ENCODE measurements around the gene DAB1. TPM values are rescaled to one million over a fixed set of nuclear protein-coding genes. Genes with fewer than 3 reads are reported as not detected.

The DAB1 gene
- total RNA-seq, 1 donor from 2014 or later = 14.6 TPM

- no peak overlapping the region for H3K27ac ChIP-seq
- H3K27me3 ChIP-seq = no peaks in the 10 kb centered on the region
- H3K79me2 ChIP-seq (ENCODE audit: low read depth) = no peaks in the 10 kb centered on the region
- no peak overlapping the region for H3K4me3 ChIP-seq
- peaks cover 5% of the 10 kb centered on the region for H3K4me1 Mint-ChIP-seq
- no peaks in the 10 kb centered on the region for H3K9me3 ChIP-seq (ENCODE audit: low read depth)
- H3K27ac Mint-ChIP-seq = no peak overlapping the region
- no peaks in the 10 kb centered on the region for H3K36me3 ChIP-seq
- no peak overlapping the region for H3K4me2 ChIP-seq
- no peak for DNase-seq (ENCODE audit: low spot score)
- H3K4me3 Mint-ChIP-seq = no peak overlapping the region
- H3K9ac ChIP-seq = no peak overlapping the region
- TF ChIP-seq CTCF (IDR thresholded peaks at IDR 0.05) (no peak), EZH2 (IDR thresholded peaks at IDR 0.05) (no peak), EZH2phosphoT487 (IDR thresholded peaks at IDR 0.05) (no peak)
- H3K27me3 Mint-ChIP-seq (ENCODE audit: insufficient read depth, low read depth) = no peaks in the 10 kb centered on the region
- H3K4me1 ChIP-seq = peaks cover 8% of the 10 kb centered on the region
- H3K9me3 Mint-ChIP-seq = no peaks in the 10 kb centered on the region
- H3K36me3 Mint-ChIP-seq = peaks cover 5% of the 10 kb centered on the region
- H2AFZ ChIP-seq (replicated peaks) = no peak overlapping the region
- H3F3A ChIP-seq (ENCODE audit: low read depth) = no peaks in the 10 kb centered on the region
- no peaks in the 10 kb centered on the region for H4K20me1 ChIP-seq (ENCODE audit: low read depth)
Measured at GRCh38 chr1:57058652-57059501, 365.0 kb downstream of the DAB1 start.

DNA sequence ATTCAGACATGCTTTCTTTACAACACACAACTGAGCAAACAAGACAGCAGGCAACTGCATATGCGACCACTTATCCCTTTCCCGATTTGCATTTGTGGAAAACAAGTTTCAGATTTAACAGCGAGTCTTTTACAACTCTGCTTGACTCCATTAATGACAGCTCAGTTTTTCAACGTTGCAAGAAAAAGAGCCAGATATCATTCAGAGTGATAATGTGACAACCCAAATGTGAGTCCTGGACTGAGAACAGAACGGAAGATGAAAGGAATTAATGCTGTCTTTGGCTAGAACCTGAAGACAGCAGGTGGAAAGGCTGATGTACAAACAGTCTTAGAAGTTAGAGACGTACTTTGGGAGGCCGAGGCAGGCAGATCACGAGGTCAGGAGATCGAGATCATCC is 375.0 kb downstream of the DAB1 start:
- Mint-ChIP-seq H3K27ac (no peak overlapping the region), H3K4me1 (no peaks in the 10 kb centered on the region), H3K36me3 (no peaks in the 10 kb centered on the region), H3K4me3 (no peak overlapping the region), H3K27me3 (ENCODE audit: insufficient read depth, low read depth) (peaks cover 2% of the 10 kb centered on the region), H3K9me3 (no peaks in the 10 kb centered on the region)
- no peak overlapping the region for H3K9ac ChIP-seq
- H3K36me3 ChIP-seq = no peaks in the 10 kb centered on the region
- H3K27me3 ChIP-seq = no peaks in the 10 kb centered on the region
- H3K4me2 ChIP-seq = no peak overlapping the region
- no peak overlapping the region for H2AFZ ChIP-seq (replicated peaks)
- H4K20me1 ChIP-seq (ENCODE audit: low read depth) = no peaks in the 10 kb centered on the region
- no peak for TF ChIP-seq EZH2 (IDR thresholded peaks at IDR 0.05)
- no peak for TF ChIP-seq EZH2phosphoT487 (IDR thresholded peaks at IDR 0.05)
- no peak for TF ChIP-seq CTCF (IDR thresholded peaks at IDR 0.05)
- peaks cover 5% of the 10 kb centered on the region for H3K4me1 ChIP-seq
- no peak for DNase-seq (ENCODE audit: low spot score)
- H3K79me2 ChIP-seq (ENCODE audit: low read depth) = no peaks in the 10 kb centered on the region
- H3K9me3 ChIP-seq (ENCODE audit: low read depth) = no peaks in the 10 kb centered on the region
- H3K27ac ChIP-seq = no peak overlapping the region
- no peaks in the 10 kb centered on the region for H3F3A ChIP-seq (ENCODE audit: low read depth)
- no peak overlapping the region for H3K4me3 ChIP-seq

DNA sequence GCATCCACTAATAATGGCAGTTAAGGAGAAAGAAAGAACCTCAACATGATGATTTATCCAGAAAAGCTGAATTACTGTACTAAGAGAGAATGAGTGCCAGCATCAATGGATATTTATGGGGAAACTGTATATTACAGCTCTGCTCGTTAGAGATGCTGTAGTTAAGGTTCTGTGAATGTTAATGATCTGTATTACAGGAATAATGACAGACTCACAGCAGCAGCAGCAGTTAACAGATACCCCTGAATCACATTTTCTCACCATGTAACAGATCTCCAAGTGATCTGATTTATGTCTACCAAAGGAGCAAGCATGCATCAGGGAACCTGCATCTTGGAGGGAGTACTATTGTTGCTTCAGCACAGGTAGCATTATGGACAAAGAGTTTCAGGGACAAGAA is 377.4 kb downstream of the DAB1 start:
- Histone ChIP-seq H3K4me3 (no peak overlapping the region), H3K4me1 (peaks cover 5% of the 10 kb centered on the region), H3K27ac (no peak overlapping the region), H3K9ac (no peak overlapping the region), H3K27me3 (no peaks in the 10 kb centered on the region), H3K9me3 (ENCODE audit: low read depth) (no peaks in the 10 kb centered on the region), H3K79me2 (ENCODE audit: low read depth) (no peaks in the 10 kb centered on the region), H3K4me2 (no peak overlapping the region), H3F3A (ENCODE audit: low read depth) (no peaks in the 10 kb centered on the region), H2AFZ (replicated peaks) (no peak overlapping the region), H3K36me3 (no peaks in the 10 kb centered on the region), H4K20me1 (ENCODE audit: low read depth) (no peaks in the 10 kb centered on the region)
- no peaks in the 10 kb centered on the region for H3K4me1 Mint-ChIP-seq
- H3K4me3 Mint-ChIP-seq = no peak overlapping the region
- TF ChIP-seq EZH2 (IDR thresholded peaks at IDR 0.05) (no peak), CTCF (IDR thresholded peaks at IDR 0.05) (no peak)
- no peaks in the 10 kb centered on the region for H3K9me3 Mint-ChIP-seq
- no peaks in the 10 kb centered on the region for H3K36me3 Mint-ChIP-seq
- H3K27ac Mint-ChIP-seq = no peak overlapping the region
- DNase-seq (ENCODE audit: low spot score) = no peak
- peaks cover 2% of the 10 kb centered on the region for H3K27me3 Mint-ChIP-seq (ENCODE audit: insufficient read depth, low read depth)

All from neural progenitor cell (in vitro differentiated cells).